Mucosa of stomach (tissue), 1 donor: Measurements from ENCODE around the gene NIPAL1.

Experiments used
- H3K27me3 ChIP-seq: one replicate; pipeline ENCODE4 v1.7.0; 2013; ENCODE audit warnings: mild to moderate bottlenecking, low read length; ENCODE audit not compliant: control insufficient read depth, insufficient read depth
- H3K36me3 ChIP-seq: one replicate; pipeline ENCODE4 v1.7.0; 2013; ENCODE audit warnings: low read length; ENCODE audit not compliant: control insufficient read depth, insufficient read depth
- H3K4me1 ChIP-seq: one replicate; pipeline ENCODE4 v1.7.0; 2013; ENCODE audit warnings: mild to moderate bottlenecking, low read length; ENCODE audit not compliant: control insufficient read depth, insufficient read depth
- H3K4me3 ChIP-seq: one replicate; pipeline ENCODE4 v1.7.0; 2013; ENCODE audit warnings: low read length
- H3K9ac ChIP-seq: one replicate; pipeline ENCODE4 v1.7.0; 2013; ENCODE audit warnings: mild to moderate bottlenecking, low read length, moderate library complexity
- H3K9me3 ChIP-seq: one replicate; pipeline ENCODE4 v1.7.0; 2013; ENCODE audit warnings: mild to moderate bottlenecking, low read length, moderate library complexity; ENCODE audit not compliant: control insufficient read depth
- donor health status: Pancreatic carcinoma.

Gene NIPAL1

GRCh38 chr4:48071191-48071590, 54.6 kb downstream of the NIPAL1 start:
- no peak overlapping the region for H3K4me3 ChIP-seq
- no peak overlapping the region for H3K9ac ChIP-seq
- H3K4me1 ChIP-seq: peaks cover 23% of the 10 kb centered on the region
- no peaks in the 10 kb centered on the region for H3K36me3 ChIP-seq
- H3K9me3 ChIP-seq: no peaks in the 10 kb centered on the region
- H3K27me3 ChIP-seq: no peaks in the 10 kb centered on the region

DNA sequence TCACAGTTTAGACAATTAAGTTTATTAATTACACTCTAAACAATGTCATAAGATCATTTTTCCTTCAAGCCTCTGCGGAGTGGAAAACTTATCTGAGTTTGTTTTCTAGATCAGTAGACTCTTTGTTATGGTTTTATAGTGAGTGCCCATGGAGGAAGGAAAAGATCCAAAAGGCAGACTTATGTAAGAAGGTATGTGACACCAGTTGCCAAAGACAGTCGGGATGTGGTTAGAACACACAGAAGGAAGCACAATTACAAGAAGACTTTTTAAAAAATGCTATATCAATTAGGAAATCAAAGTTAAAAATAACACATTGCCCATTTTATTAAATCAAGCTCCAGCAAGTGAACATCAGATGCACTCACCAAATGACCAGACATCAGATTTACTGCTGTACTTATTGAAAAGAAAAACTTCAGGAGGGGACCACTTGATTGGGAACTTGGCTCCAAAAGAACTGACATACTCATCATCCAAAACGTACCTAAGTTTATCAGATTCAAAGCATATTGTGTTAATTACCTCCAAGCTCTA, 57.1 kb downstream of the NIPAL1 start:
- H3K9ac ChIP-seq: no peak overlapping the region
- H3K4me3 ChIP-seq: no peak overlapping the region
- no peaks in the 10 kb centered on the region for H3K27me3 ChIP-seq
- H3K9me3 ChIP-seq: no peaks in the 10 kb centered on the region
- H3K4me1 ChIP-seq: peaks cover 23% of the 10 kb centered on the region
- H3K36me3 ChIP-seq: no peaks in the 10 kb centered on the region

- no peak overlapping the region for H3K4me3 ChIP-seq
- H3K36me3 ChIP-seq: no peaks in the 10 kb centered on the region
- no peaks in the 10 kb centered on the region for H3K27me3 ChIP-seq
- no peaks in the 10 kb centered on the region for H3K9me3 ChIP-seq
- H3K4me1 ChIP-seq: peaks cover 23% of the 10 kb centered on the region
- no peak overlapping the region for H3K9ac ChIP-seq
Observed at GRCh38 chr4:48074657-48075056, 58.1 kb downstream of the NIPAL1 start.

DNA sequence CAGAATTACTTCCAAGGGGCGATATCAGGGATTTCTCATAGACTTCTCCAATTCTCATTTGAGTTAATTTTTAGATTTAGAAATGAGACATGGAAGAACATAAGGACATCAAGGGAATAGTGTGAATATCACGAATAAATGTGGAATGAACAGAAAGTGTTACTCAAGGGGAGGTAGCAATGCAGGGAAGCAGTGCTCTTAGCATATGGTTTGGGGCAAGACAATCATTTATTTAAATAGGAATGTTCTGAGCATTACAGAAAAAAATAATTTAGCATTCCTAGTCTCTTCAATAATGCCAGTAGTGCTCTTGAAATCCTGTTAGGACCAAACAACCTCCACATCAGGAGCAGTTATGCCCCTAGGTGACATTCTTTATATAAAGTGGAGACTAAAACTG, 61.9 kb downstream of the NIPAL1 start:
- no peaks in the 10 kb centered on the region for H3K9me3 ChIP-seq
- H3K4me3 ChIP-seq: no peak overlapping the region
- H3K36me3 ChIP-seq: no peaks in the 10 kb centered on the region
- H3K9ac ChIP-seq: no peak overlapping the region
- peaks cover 8% of the 10 kb centered on the region for H3K4me1 ChIP-seq
- no peaks in the 10 kb centered on the region for H3K27me3 ChIP-seq

DNA sequence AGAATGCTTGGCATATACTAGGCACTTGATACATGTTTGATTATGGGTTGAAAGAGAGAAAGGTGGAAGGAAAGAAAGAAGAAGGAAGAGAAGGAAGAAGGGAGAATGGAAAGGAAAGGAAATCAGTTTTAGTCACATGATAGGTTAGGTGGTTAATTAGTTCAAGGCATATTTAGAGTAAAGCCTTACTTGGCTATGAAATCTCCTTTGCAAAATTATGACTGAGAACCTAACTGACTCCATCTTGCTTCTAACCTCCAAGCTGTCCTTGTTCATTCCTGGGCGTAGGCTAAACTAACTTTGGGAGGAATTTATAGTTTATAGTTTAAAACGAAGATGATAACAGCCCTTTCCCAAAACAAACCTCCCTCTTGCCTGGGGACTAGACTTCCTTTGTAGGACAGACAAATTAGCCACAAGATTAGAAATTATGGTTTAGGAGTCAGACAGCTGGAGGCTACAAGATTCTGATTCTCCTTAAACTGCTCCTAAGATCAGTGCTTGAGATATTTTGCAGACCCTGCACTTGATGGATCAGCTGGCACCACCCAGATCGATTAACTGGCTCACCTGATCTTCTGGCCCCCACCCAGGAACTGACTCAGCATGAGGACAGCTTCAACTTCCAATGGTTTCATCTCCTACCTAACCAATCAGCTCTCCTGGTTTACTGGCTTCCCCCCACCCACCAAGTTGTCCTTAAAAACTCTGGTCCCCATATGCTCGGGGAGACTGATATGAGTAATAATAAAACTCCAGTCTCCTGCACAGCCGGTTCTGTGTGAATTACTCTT, 62.5 kb downstream of the NIPAL1 start:
- Histone ChIP-seq H3K36me3 (no peaks in the 10 kb centered on the region), H3K27me3 (no peaks in the 10 kb centered on the region), H3K4me1 (peaks cover 8% of the 10 kb centered on the region), H3K9ac (no peak overlapping the region), H3K9me3 (no peaks in the 10 kb centered on the region), H3K4me3 (no peak overlapping the region)

- Histone ChIP-seq H3K27me3 (no peaks in the 10 kb centered on the region), H3K9me3 (no peaks in the 10 kb centered on the region), H3K4me1 (peaks cover 5% of the 10 kb centered on the region), H3K4me3 (no peak overlapping the region), H3K36me3 (no peaks in the 10 kb centered on the region), H3K9ac (no peak overlapping the region)
Observed at GRCh38 chr4:48079972-48080391, 63.4 kb downstream of the NIPAL1 start.

DNA sequence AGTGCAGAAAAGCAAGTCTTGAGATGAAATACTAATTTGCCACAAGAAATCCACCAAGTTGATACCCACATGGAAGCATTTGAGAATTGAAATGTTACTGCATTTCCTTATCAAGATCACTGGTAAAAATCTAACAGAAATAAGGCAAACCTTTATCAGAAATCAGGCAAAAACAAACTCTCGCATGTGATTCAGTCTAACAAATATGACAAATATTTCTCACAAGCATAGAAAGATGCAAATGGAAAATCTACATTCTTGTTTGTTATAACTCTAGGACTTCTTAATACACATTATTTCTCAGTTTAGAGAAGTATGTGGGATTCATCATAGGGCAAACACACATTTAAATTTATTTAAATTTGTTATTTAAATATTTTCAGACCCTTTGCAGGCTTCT, 64.6 kb downstream of the NIPAL1 start:
- no peak overlapping the region for H3K4me3 ChIP-seq
- no peaks in the 10 kb centered on the region for H3K27me3 ChIP-seq
- H3K4me1 ChIP-seq: no peaks in the 10 kb centered on the region
- H3K9ac ChIP-seq: no peak overlapping the region
- H3K9me3 ChIP-seq: no peaks in the 10 kb centered on the region
- no peaks in the 10 kb centered on the region for H3K36me3 ChIP-seq

- H3K27me3 ChIP-seq: no peaks in the 10 kb centered on the region
- no peaks in the 10 kb centered on the region for H3K4me1 ChIP-seq
- H3K9ac ChIP-seq: no peak overlapping the region
- H3K36me3 ChIP-seq: no peaks in the 10 kb centered on the region
- H3K4me3 ChIP-seq: no peak overlapping the region
- H3K9me3 ChIP-seq: no peaks in the 10 kb centered on the region
Observed at GRCh38 chr4:48082956-48083355, 66.4 kb downstream of the NIPAL1 start.

GRCh38 chr4:48085821-48086589, 69.4 kb downstream of the NIPAL1 start:
- Histone ChIP-seq H3K9ac (no peak overlapping the region), H3K27me3 (no peaks in the 10 kb centered on the region), H3K36me3 (no peaks in the 10 kb centered on the region), H3K4me3 (no peak overlapping the region), H3K4me1 (no peaks in the 10 kb centered on the region), H3K9me3 (no peaks in the 10 kb centered on the region)
